ENCODE data around the gene SFTA2.

GRCh38 chr6:30926644-30927043, 5.3 kb downstream of the SFTA2 start:
- TF ChIP-seq KLF8 (tag by site-specific recombination; IDR thresholded peaks at IDR 0.05), result no peak
- TF ChIP-seq ZNF26 (tag by site-specific recombination; IDR thresholded peaks at IDR 0.05), result no peak
- no peak for TF ChIP-seq CTCF (tag by site-specific recombination; IDR thresholded peaks at IDR 0.05)
- TF ChIP-seq ZNF266 (tag by site-specific recombination; IDR thresholded peaks at IDR 0.05; ENCODE audit: low read depth), result no peak

Measured in HEK293 (cell line).